ENCODE data around the gene ZBTB9.
"Not testable (repeated sequence)": the region's sequence is repeated elsewhere in the genome, so short reads cannot be mapped to it uniquely, and the experiment has no call there.

The ZBTB9 gene

GRCh38 chr6:33455051-33455450 lies 675 bp downstream of the ZBTB9 start:
- Mint-ChIP-seq H3K4me1 (ENCODE audit: low read depth) (peaks cover 20% of the 10 kb centered on the region), H3K27ac (peak overlapping the region; percentile 92), H3K27me3 (ENCODE audit: low read depth) (no peaks in the 10 kb centered on the region), H3K36me3 (ENCODE audit: low read depth) (peaks cover 16% of the 10 kb centered on the region), H3K4me3 (peak overlapping the region; percentile 93), H3K9me3 (no peaks in the 10 kb centered on the region)

DNA sequence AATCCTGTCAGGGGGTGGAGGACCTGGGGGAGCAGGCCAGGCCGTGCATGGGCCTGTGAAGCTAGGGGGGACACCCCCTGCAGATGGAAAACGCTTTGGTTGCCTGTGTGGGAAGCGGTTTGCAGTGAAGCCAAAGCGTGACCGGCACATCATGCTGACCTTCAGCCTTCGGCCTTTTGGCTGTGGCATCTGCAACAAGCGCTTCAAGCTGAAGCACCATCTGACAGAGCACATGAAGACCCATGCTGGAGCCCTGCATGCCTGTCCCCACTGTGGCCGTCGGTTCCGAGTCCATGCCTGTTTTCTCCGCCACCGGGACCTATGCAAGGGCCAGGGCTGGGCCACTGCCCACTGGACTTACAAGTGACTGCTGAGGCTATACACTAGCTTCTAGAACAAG lies 1.8 kb downstream of the ZBTB9 start:
- Mint-ChIP-seq H3K9me3 (no peaks in the 10 kb centered on the region), H3K27me3 (ENCODE audit: low read depth) (no peaks in the 10 kb centered on the region), H3K4me1 (ENCODE audit: low read depth) (peaks cover 20% of the 10 kb centered on the region), H3K4me3 (no peak overlapping the region), H3K36me3 (ENCODE audit: low read depth) (peaks cover 12% of the 10 kb centered on the region), H3K27ac (no peak overlapping the region)

DNA sequence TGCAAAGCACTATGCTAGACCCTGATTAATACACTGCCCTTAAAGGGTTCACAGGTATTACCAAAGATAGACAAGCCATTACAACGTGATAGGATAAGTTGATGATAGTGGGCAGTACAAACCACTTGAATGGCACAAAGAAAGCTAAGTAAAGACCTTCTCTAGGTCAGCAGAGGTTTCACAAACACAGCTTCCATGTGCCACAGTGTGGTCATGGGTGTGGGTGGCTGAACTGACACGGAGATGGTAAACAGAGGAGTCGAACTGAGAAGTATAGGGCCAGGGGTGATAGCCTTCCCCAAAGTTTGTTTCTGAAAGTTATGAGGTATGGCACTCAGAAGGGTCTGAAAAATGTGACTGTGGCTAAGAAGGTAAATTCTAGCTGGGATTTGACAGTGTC lies 4.3 kb downstream of the ZBTB9 start:
- H3K4me1 Mint-ChIP-seq (ENCODE audit: low read depth) = peaks cover 11% of the 10 kb centered on the region
- no peak overlapping the region for H3K4me3 Mint-ChIP-seq
- peaks cover 12% of the 10 kb centered on the region for H3K36me3 Mint-ChIP-seq (ENCODE audit: low read depth)
- no peak overlapping the region for H3K27ac Mint-ChIP-seq
- no peaks in the 10 kb centered on the region for H3K9me3 Mint-ChIP-seq
- peaks cover 9% of the 10 kb centered on the region for H3K27me3 Mint-ChIP-seq (ENCODE audit: low read depth)

DNA sequence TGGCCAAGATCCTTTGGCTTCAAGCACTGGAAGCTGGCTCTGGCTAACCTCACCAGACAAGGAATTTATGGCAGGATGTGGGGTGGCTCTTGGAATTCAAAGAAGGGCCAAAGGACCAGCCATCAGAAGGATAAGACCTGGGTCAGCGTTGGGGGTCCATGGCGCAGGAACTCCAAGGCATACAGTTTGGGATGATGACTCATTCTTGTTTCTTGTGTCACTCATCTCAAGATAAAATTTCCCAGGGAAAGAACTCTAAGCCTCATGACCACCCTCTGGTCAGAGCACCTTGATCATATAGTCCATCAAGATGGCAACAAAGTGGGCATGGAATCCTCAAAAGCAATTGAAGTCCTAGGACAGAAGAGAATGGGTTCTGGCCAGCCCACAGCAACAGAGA lies 4.8 kb downstream of the ZBTB9 start:
- H3K9me3 Mint-ChIP-seq = no peaks in the 10 kb centered on the region
- H3K4me1 Mint-ChIP-seq (ENCODE audit: low read depth) = peaks cover 10% of the 10 kb centered on the region
- H3K36me3 Mint-ChIP-seq (ENCODE audit: low read depth) = peaks cover 12% of the 10 kb centered on the region
- H3K4me3 Mint-ChIP-seq = no peak overlapping the region
- no peak overlapping the region for H3K27ac Mint-ChIP-seq
- H3K27me3 Mint-ChIP-seq (ENCODE audit: low read depth) = peaks cover 12% of the 10 kb centered on the region

DNA sequence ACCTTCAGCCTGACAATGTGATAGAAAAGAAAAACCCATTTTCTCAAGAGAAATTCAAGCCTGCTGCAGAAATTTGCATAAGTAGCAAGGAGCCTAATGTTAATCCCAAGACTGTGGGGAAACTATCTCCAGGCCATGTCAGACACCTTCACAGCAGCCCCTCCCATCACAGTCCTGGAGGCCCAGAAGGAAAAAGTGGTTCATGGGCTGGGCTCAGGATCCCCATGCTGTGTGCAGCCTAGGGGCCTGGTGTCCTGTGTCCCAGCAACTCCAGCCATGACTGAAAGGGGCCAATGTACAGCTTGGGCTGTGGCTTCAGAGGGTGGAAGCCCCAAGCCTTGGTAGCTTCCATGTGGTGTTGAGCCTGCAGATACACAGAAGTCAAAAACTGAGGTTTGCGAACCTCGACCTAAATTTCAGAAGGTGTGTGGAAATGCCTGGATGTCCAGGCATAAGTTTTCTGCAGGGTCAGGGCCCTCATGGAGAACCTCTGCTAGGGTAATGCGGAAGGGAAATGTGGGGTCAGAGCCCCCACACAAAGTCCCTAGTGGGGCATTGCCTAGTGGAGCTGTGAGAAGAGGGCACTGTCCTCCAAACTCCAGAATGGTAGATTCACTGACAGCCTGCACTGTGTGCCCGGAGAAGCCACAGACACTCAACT lies 11.8 kb downstream of the ZBTB9 start:
- no peaks in the 10 kb centered on the region for H3K4me1 Mint-ChIP-seq (ENCODE audit: low read depth)
- no peaks in the 10 kb centered on the region for H3K9me3 Mint-ChIP-seq
- H3K36me3 Mint-ChIP-seq (ENCODE audit: low read depth) = no peaks in the 10 kb centered on the region
- no peak overlapping the region for H3K27ac Mint-ChIP-seq
- peaks cover 12% of the 10 kb centered on the region for H3K27me3 Mint-ChIP-seq (ENCODE audit: low read depth)
- H3K4me3 Mint-ChIP-seq = no peak overlapping the region

GRCh38 chr6:33467091-33467490 lies 12.7 kb downstream of the ZBTB9 start:
- peaks cover 9% of the 10 kb centered on the region for H3K27me3 Mint-ChIP-seq (ENCODE audit: low read depth)
- H3K4me3 Mint-ChIP-seq = no peak overlapping the region
- H3K9me3 Mint-ChIP-seq = no peaks in the 10 kb centered on the region
- no peaks in the 10 kb centered on the region for H3K4me1 Mint-ChIP-seq (ENCODE audit: low read depth)
- no peaks in the 10 kb centered on the region for H3K36me3 Mint-ChIP-seq (ENCODE audit: low read depth)
- H3K27ac Mint-ChIP-seq = no peak overlapping the region

- Mint-ChIP-seq H3K27me3 (ENCODE audit: low read depth) (no peaks in the 10 kb centered on the region), H3K27ac (no peak overlapping the region), H3K4me3 (no peak overlapping the region), H3K36me3 (ENCODE audit: low read depth) (no peaks in the 10 kb centered on the region), H3K9me3 (no peaks in the 10 kb centered on the region), H3K4me1 (ENCODE audit: low read depth) (no peaks in the 10 kb centered on the region)
Observed at GRCh38 chr6:33469661-33470060, 15.3 kb downstream of the ZBTB9 start.

- no peaks in the 10 kb centered on the region for H3K4me1 Mint-ChIP-seq (ENCODE audit: low read depth)
- H3K4me3 Mint-ChIP-seq = no peak overlapping the region
- no peaks in the 10 kb centered on the region for H3K9me3 Mint-ChIP-seq
- H3K27ac Mint-ChIP-seq = no peak overlapping the region
- peaks cover 18% of the 10 kb centered on the region for H3K27me3 Mint-ChIP-seq (ENCODE audit: low read depth)
- no peaks in the 10 kb centered on the region for H3K36me3 Mint-ChIP-seq (ENCODE audit: low read depth)
Observed at GRCh38 chr6:33477864-33478263, 23.5 kb downstream of the ZBTB9 start.

DNA sequence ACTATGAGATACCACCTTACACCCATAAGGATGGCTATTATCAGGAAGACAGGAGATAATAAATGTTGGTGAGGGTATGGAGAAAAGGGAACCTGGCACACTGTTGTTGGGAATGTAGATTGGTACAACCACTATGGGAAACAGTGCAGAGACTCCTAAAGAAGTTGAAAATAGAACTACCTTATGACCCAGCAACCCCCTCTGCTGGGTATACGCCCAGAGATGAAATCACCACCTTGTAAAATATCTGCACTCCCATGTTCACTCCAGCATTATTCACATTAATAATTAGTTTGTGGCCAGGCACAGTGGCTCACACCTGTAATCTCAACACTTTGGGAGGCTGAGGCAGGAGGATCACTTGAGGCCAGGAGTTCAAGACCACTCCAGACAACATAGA lies 26.8 kb downstream of the ZBTB9 start:
- Mint-ChIP-seq H3K4me3 (no peak overlapping the region), H3K27ac (no peak overlapping the region), H3K27me3 (ENCODE audit: low read depth) (peaks cover 18% of the 10 kb centered on the region), H3K4me1 (ENCODE audit: low read depth) (no peaks in the 10 kb centered on the region), H3K36me3 (ENCODE audit: low read depth) (no peaks in the 10 kb centered on the region), H3K9me3 (no peaks in the 10 kb centered on the region)

GRCh38 chr6:33482620-33483019 lies 28.2 kb downstream of the ZBTB9 start:
- not testable (repeated sequence) for H3K36me3 Mint-ChIP-seq (ENCODE audit: low read depth); H3K4me1 Mint-ChIP-seq (ENCODE audit: low read depth); H3K4me3 Mint-ChIP-seq; H3K27ac Mint-ChIP-seq; H3K9me3 Mint-ChIP-seq
- H3K27me3 Mint-ChIP-seq (ENCODE audit: low read depth) = peaks cover 19% of the 10 kb centered on the region

DNA sequence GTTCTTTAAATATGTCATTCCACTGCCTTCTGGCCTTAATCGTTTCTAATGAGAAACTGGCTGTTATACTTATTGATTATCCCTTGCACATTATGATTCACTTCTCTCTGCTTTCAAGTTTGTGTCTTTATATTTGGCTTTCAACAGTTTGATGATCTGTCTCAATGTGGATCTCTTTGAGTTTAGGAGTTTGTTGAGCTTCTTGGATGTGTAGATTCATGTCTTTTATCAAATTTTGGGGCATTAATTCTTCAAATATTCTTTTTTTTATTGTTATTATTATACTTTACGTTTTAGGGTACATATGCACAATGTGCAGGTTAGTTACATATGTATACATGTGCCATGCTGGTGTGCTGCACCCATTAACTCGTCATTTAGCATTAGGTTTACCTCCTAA lies 29.3 kb downstream of the ZBTB9 start:
- H3K4me1 Mint-ChIP-seq (ENCODE audit: low read depth) = peaks cover 4% of the 10 kb centered on the region
- no peak overlapping the region for H3K27ac Mint-ChIP-seq
- no peak overlapping the region for H3K4me3 Mint-ChIP-seq
- peaks cover 2% of the 10 kb centered on the region for H3K36me3 Mint-ChIP-seq (ENCODE audit: low read depth)
- no peaks in the 10 kb centered on the region for H3K9me3 Mint-ChIP-seq
- peaks cover 24% of the 10 kb centered on the region for H3K27me3 Mint-ChIP-seq (ENCODE audit: low read depth)

GRCh38 chr6:33484673-33485262 lies 30.4 kb downstream of the ZBTB9 start:
- not testable (repeated sequence) for H3K27ac Mint-ChIP-seq; H3K4me3 Mint-ChIP-seq; H3K4me1 Mint-ChIP-seq (ENCODE audit: low read depth); H3K9me3 Mint-ChIP-seq; H3K36me3 Mint-ChIP-seq (ENCODE audit: low read depth)
- peaks cover 17% of the 10 kb centered on the region for H3K27me3 Mint-ChIP-seq (ENCODE audit: low read depth)

DNA sequence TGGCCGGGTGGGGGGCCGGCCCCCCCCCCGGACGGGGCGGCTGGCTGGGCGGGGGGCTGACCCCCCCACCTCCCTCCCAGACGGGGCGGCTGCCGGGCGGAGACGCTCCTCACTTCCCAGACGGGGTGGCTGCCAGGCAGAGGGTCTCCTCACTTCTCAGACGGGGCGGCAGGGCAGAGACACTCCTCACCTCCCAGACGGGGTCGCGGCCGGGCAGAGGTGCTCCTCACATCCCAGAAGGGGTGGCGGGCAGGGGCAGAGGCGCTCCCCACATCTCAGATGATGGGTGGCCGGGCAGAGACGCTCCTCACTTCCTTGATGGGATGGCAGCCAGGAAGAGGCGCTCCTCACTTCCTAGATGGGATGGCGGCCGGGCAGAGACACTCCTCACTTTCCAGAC lies 31.3 kb downstream of the ZBTB9 start:
- H3K36me3 Mint-ChIP-seq (ENCODE audit: low read depth); H3K27ac Mint-ChIP-seq; H3K4me3 Mint-ChIP-seq; H3K9me3 Mint-ChIP-seq; H3K4me1 Mint-ChIP-seq (ENCODE audit: low read depth): not testable (repeated sequence)
- H3K27me3 Mint-ChIP-seq (ENCODE audit: low read depth) = peaks cover 16% of the 10 kb centered on the region

DNA sequence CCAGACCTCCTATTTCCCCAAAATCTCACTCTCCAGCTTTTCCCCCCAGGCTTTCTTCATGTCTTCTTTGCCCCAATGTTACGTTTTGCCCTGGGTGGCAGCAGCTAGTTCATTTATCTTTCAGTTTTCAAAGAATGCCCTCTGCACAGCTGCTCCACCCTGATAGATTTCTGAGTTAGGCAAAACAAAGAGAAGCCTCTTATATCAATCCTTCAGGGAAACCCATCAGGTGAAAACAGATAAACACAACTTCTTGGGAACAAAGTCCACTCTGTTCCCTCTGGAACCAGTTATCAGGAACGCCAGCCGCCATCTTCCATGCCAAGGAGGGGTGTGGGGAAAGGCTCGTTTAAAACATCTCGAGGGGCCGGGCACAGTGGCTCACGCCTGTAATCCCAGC lies 34.0 kb downstream of the ZBTB9 start:
- Mint-ChIP-seq H3K36me3 (ENCODE audit: low read depth) (peaks cover 2% of the 10 kb centered on the region), H3K4me3 (no peak overlapping the region), H3K27ac (no peak overlapping the region), H3K4me1 (ENCODE audit: low read depth) (peaks cover 5% of the 10 kb centered on the region), H3K27me3 (ENCODE audit: low read depth) (peaks cover 10% of the 10 kb centered on the region), H3K9me3 (no peaks in the 10 kb centered on the region)

DNA sequence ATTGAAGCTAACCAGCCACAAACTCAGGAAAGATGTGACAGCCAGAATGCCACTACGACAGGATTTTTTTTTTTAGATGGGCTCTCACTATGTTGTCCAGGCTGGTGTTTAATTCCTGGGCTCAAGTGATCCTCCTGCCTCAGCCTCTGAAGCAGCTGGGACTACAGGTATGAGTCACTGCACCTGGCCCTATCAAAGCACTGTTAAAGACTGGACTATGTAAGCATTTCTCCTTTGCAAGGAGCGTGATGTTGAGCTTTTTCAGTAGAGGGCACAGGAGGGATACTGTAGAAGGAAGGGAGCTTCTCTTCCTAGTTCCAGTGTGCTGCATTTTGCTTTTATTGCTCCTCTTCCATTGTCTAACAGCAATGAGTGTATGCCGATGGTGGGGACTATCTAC lies 35.8 kb downstream of the ZBTB9 start:
- H3K27me3 Mint-ChIP-seq (ENCODE audit: low read depth) = peaks cover 10% of the 10 kb centered on the region
- no peak overlapping the region for H3K27ac Mint-ChIP-seq
- H3K36me3 Mint-ChIP-seq (ENCODE audit: low read depth) = peaks cover 2% of the 10 kb centered on the region
- no peak overlapping the region for H3K4me3 Mint-ChIP-seq
- peaks cover 5% of the 10 kb centered on the region for H3K4me1 Mint-ChIP-seq (ENCODE audit: low read depth)
- no peaks in the 10 kb centered on the region for H3K9me3 Mint-ChIP-seq

GRCh38 chr6:33490621-33491020 lies 36.2 kb downstream of the ZBTB9 start:
- Mint-ChIP-seq H3K27ac (no peak overlapping the region), H3K27me3 (ENCODE audit: low read depth) (peaks cover 10% of the 10 kb centered on the region), H3K4me1 (ENCODE audit: low read depth) (peaks cover 5% of the 10 kb centered on the region), H3K36me3 (ENCODE audit: low read depth) (peaks cover 2% of the 10 kb centered on the region), H3K4me3 (no peak overlapping the region), H3K9me3 (no peaks in the 10 kb centered on the region)
